SK-N-SH treated with all-trans-retinoic acid at 6 μM for 48 hours (cell line): ENCODE measurements around the gene AKAP13.
"Not testable (repeated sequence)": the region's sequence is repeated elsewhere in the genome, so short reads cannot be mapped to it uniquely, and the experiment has no call there.

Source experiments
- BACH2 ChIP-seq: fragments of 250-450 bp; sonication (Bioruptor Pico); IDR thresholded peaks from 2 replicates; pipeline ENCODE4 v1.9.0; 2021; ENCODE audit warnings: mild to moderate bottlenecking, borderline replicate concordance
- GLIS3 ChIP-seq: fragments of 250-450 bp; sonication (Bioruptor Pico); IDR thresholded peaks from 2 replicates; pipeline ENCODE4 v1.5.0; 2020; ENCODE audit warnings: mild to moderate bottlenecking, moderate library complexity
- SNAI2 ChIP-seq: fragments of 250-450 bp; sonication (Bioruptor Pico); IDR thresholded peaks from 2 replicates; pipeline ENCODE4 v1.5.0; 2020; ENCODE audit warnings: mild to moderate bottlenecking, moderate library complexity
- ZFP3 ChIP-seq: fragments of 250-450 bp; sonication (Bioruptor Pico); IDR thresholded peaks from 2 replicates; pipeline ENCODE4 v1.5.0; 2020; ENCODE audit warnings: mild to moderate bottlenecking, moderate library complexity
- ZNF70 ChIP-seq: fragments of 450-650 bp; formaldehyde crosslinking; IDR thresholded peaks from 2 replicates; pipeline ENCODE4 v1.5.0; 2020; ENCODE audit warnings: mild to moderate bottlenecking, moderate library complexity

GRCh38 chr15:85487796-85488195 lies 107.4 kb downstream of the AKAP13 start:
- TF ChIP-seq SNAI2, GLIS3, ZNF70, BACH2, ZFP3 (CRISPR knock-in tag): not testable (repeated sequence)
